Measurements from ENCODE around the gene UROS.

The UROS gene

DNA sequence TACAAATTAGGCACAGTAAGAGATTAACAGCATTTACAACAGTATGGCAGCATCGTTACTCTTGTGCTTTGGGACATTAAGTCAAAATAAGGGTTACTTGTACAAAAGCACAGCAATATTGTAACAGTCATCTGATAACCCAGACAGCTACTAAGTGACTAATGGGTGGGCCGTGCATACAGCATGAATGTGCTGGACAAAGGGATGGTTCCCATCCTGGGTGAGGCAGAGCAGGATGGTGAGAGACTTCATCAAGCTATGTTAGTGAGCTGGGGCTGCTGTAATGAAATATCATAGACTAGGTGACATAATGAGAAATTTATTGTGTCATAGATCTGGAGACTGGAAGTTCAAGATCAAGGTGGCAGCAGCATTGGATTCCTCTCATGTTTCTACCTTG, 78.1 kb downstream of the UROS start:
- no peak for DNase-seq (ENCODE audit: extremely low read depth, low read depth)
- TF ChIP-seq, protein P1, sequence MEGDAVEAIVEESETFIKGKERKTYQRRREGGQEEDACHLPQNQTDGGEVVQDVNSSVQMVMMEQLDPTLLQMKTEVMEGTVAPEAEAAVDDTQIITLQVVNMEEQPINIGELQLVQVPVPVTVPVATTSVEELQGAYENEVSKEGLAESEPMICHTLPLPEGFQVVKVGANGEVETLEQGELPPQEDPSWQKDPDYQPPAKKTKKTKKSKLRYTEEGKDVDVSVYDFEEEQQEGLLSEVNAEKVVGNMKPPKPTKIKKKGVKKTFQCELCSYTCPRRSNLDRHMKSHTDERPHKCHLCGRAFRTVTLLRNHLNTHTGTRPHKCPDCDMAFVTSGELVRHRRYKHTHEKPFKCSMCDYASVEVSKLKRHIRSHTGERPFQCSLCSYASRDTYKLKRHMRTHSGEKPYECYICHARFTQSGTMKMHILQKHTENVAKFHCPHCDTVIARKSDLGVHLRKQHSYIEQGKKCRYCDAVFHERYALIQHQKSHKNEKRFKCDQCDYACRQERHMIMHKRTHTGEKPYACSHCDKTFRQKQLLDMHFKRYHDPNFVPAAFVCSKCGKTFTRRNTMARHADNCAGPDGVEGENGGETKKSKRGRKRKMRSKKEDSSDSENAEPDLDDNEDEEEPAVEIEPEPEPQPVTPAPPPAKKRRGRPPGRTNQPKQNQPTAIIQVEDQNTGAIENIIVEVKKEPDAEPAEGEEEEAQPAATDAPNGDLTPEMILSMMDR (IDR thresholded peaks at IDR 0.05; ENCODE audit: low read depth, low read length), result no peak

- TF ChIP-seq, protein P1 (IDR thresholded peaks at IDR 0.05; ENCODE audit: low read depth, low read length), result no peak; the same call in 1 of the 2 replicates
- DNase-seq (ENCODE audit: extremely low read depth, low read depth), result no peak
Observed at GRCh38 chr10:125742465-125742864, 80.6 kb downstream of the UROS start.

GRCh38 chr10:125739994-125740679, 82.9 kb downstream of the UROS start:
- no peak for DNase-seq (ENCODE audit: extremely low read depth, low read depth)

More at GRCh38 chr10:125739994-125740679, 82.9 kb downstream of the UROS start:
- TF ChIP-seq, protein P1 (IDR thresholded peaks at IDR 0.05; ENCODE audit: low read depth, low read length), result no peak

Data from AG09319 (cell line).